Gastrocnemius medialis (tissue), 4 donors: Measurements from ENCODE around the gene CNPY4.

Source experiments
- POLR2A ChIP-seq, 2 donors: fragments of 450-650 bp; IDR thresholded peaks; one replicate each; pipeline ENCODE4 v1.6.1; 2017; ENCODE audit warnings: antibody characterized with exemption in 2 of 2, mild to moderate bottlenecking in 2 of 2, moderate library complexity in 2 of 2
- TF ChIP-seq, protein P1 (sequence below), 5 experiments: fragments of 450-650 bp in 3 of 5; fragments of 200-600 bp in 2 of 5; sonication (generic) in 2 of 5; IDR thresholded peaks in 4 of 5; conservative IDR thresholded peaks in 1 of 5; 1 replicate in 4 of 5; 2 replicates in 1 of 5; pipeline ENCODE4 v1.5.1; 2016 to 2019; ENCODE audit warnings: antibody characterized with exemption in 5 of 5, mild to moderate bottlenecking in 3 of 5, moderate library complexity in 3 of 5

DNA sequence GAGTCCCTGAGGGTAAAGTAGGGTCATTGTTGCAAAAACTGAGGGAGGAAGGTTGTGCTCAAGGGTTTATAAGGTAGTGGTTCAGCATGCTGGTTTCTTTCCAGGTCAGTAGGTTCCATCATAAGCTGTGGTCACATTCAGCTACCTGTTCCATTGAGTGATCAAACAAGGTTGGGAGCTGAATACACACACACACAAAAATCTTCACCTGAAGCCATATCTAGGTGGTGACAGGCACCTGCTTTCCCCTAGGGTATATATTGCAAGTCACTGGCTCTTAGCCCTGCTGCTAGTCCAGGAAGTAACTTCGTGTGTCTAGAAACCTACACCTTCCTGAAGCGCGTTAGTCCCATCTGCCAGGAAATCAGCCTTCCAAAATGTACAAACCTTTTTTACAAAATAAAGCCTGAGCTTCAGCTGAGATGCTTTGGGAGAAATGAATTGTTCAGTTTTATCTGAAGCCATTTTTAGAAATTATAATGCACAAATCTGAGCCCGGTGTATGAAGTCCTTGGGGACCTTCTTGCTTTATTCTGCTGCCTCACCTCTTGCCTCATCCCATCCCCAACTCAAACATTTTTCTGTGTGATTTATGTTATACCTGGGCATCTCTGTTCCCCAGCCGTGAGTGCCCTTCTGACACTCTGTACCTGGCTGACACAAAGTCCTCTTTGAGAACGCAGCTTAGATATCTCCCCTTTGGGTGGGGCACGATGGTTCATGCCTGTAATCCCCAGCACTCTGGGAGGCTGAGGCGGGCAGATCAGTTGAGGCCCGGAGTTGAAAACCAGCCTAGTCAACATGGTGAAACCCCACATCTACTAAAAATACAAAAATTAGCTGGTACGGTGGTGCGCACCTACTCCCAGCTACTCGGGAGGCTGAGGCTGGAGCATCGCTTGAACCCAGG is 18.7 kb downstream of the CNPY4 start:
- TF ChIP-seq, protein P1, sequence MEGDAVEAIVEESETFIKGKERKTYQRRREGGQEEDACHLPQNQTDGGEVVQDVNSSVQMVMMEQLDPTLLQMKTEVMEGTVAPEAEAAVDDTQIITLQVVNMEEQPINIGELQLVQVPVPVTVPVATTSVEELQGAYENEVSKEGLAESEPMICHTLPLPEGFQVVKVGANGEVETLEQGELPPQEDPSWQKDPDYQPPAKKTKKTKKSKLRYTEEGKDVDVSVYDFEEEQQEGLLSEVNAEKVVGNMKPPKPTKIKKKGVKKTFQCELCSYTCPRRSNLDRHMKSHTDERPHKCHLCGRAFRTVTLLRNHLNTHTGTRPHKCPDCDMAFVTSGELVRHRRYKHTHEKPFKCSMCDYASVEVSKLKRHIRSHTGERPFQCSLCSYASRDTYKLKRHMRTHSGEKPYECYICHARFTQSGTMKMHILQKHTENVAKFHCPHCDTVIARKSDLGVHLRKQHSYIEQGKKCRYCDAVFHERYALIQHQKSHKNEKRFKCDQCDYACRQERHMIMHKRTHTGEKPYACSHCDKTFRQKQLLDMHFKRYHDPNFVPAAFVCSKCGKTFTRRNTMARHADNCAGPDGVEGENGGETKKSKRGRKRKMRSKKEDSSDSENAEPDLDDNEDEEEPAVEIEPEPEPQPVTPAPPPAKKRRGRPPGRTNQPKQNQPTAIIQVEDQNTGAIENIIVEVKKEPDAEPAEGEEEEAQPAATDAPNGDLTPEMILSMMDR (IDR thresholded peaks at IDR 0.05 in 4 of 5, conservative IDR thresholded peaks at IDR 0.05 in 1 of 5) = no peak
- no peak for TF ChIP-seq POLR2A (IDR thresholded peaks at IDR 0.05)
